Sigmoid colon (tissue), 7 donors: ENCODE results near the gene PHC2. TPM values are rescaled to one million over a fixed set of nuclear protein-coding genes. Genes with fewer than 3 reads are reported as not detected.

Source experiments
- DNase-seq: peaks from one replicate; pipeline ENCODE4 v3.0.0-alpha.2; 2019
- H3K27ac ChIP-seq, 4 donors: fragments of 200-600 bp; sonication (generic); one replicate each; pipeline ENCODE4 v1.5.1; 2016 to 2019; ENCODE audit warnings: mild to moderate bottlenecking in 1 of 4
- H3K27me3 ChIP-seq, 3 donors: fragments of 200-600 bp; sonication (generic); one replicate each; pipeline ENCODE4 v1.5.1; 2019; ENCODE audit warnings: mild to moderate bottlenecking in 1 of 3
- H3K36me3 ChIP-seq, 4 donors: fragments of 200-600 bp; sonication (generic); one replicate each; pipeline ENCODE4 v1.5.1; 2016 to 2019
- H3K4me1 ChIP-seq, 4 donors: fragments of 200-600 bp; sonication (generic); one replicate each; pipeline ENCODE4 v1.5.1; 2017 to 2019
- H3K4me3 ChIP-seq, 4 donors: fragments of 200-600 bp; sonication (generic); one replicate each; pipeline ENCODE4 v1.5.1; 2017 to 2019; ENCODE audit warnings: mild to moderate bottlenecking in 2 of 4, moderate library complexity in 1 of 4
- H3K9me3 ChIP-seq, 4 donors: fragments of 200-600 bp in 3 of 4; sonication (generic) in 3 of 4; one replicate each; pipeline versions ENCODE4 v1.5.1 to v1.6.1; 2013 to 2019
- CTCF ChIP-seq, 4 experiments: fragments of 450-650 bp in 3 of 4; fragments of 200-600 bp in 1 of 4; IDR thresholded peaks; one replicate each; pipeline ENCODE4 v1.5.1; 2016 to 2019; ENCODE audit warnings: antibody characterized with exemption in 4 of 4, mild to moderate bottlenecking in 3 of 4, moderate library complexity in 2 of 4
- EP300 ChIP-seq, 4 donors: sonication (generic); formaldehyde crosslinking; IDR thresholded peaks; one replicate each; pipeline ENCODE4 v1.6.1; 2017; ENCODE audit warnings: antibody characterized with exemption in 4 of 4
- POLR2A ChIP-seq, 2 donors: fragments of 450-650 bp; IDR thresholded peaks; one replicate each; pipeline ENCODE4 v1.6.1; 2016; ENCODE audit warnings: antibody characterized with exemption in 2 of 2, mild to moderate bottlenecking in 2 of 2, moderate library complexity in 2 of 2
- POLR2AphosphoS5 ChIP-seq, 4 donors: sonication (generic); formaldehyde crosslinking; IDR thresholded peaks; one replicate each; pipeline ENCODE4 v1.6.1; 2017; ENCODE audit warnings: antibody characterized with exemption in 4 of 4
- WGBS, 2 donors: extraction: QIAGEN DNeasy Blood & Tissue Kit; methylation state at CpG; one replicate each; pipeline ENCODE4 v1.1.7; 2013; 5-methylcytosine and 5-hydroxymethylcytosine counted together
- intact Hi-C: fragments of 100-400 bp; cut with DNase I; formaldehyde crosslinking; loops from one replicate; pipeline ENCODE4 v1.15.1; 2023
- polyA plus RNA-seq, 3 donors: library from polyadenylated mRNA; stranded (reverse); fragments of 200-250 nt; gene quantifications; one replicate each; pipeline ENCODE4 v1.2.3, GENCODE V29; 2013
- total RNA-seq, 4 donors: library from RNA; depleted of rRNA; stranded (reverse); fragments of >200 nt; gene quantifications; one replicate each; pipeline ENCODE4 v1.1.0, GENCODE V29; 2016
- donor health status: healthy with polysubstance abuse.
- donor health status: Bipolar disorder and iron deficiency.
- donor health status: healthy.

Gene PHC2
- total and polyA plus RNA-seq, 7 donors = 56.2 to 199 (median 96.3) TPM

- no peak overlapping the region for H3K4me3 ChIP-seq
- H3K9me3 ChIP-seq = no peaks in the 10 kb centered on the region
- 89 to 93% methylated on average over 22 of the region's 22 CpGs for WGBS, 2 donors
- H3K36me3 ChIP-seq = peaks cover 54 to 76% (median 68%) of the 10 kb centered on the region in 4 donors
- TF ChIP-seq CTCF (IDR thresholded peaks at IDR 0.05) (no peak), POLR2AphosphoS5 (IDR thresholded peaks at IDR 0.05) (no peak), POLR2A (IDR thresholded peaks at IDR 0.05) (no peak), EP300 (IDR thresholded peaks at IDR 0.05) (no peak)
- H3K27ac ChIP-seq = peak overlapping the region in 3 of 4 donors; percentile 11 to 100 (median 21)
- peaks cover 0 to 42% (median 32%) of the 10 kb centered on the region in 4 donors for H3K4me1 ChIP-seq
- no peaks in the 10 kb centered on the region for H3K27me3 ChIP-seq
- peak; percentile 67 for DNase-seq
- intact Hi-C loops = no loop called here
Observed at GRCh38 chr1:33324677-33325575, 106.0 kb downstream of the PHC2 start.

- peak in 1 of 4 donors; percentile 30 for TF ChIP-seq POLR2AphosphoS5 (IDR thresholded peaks at IDR 0.05)
- TF ChIP-seq EP300 (IDR thresholded peaks at IDR 0.05) = no peak
- TF ChIP-seq POLR2A (IDR thresholded peaks at IDR 0.05) = no peak
- no peaks in the 10 kb centered on the region for H3K27me3 ChIP-seq
- peaks cover 43 to 66% (median 58%) of the 10 kb centered on the region in 4 donors for H3K36me3 ChIP-seq
- H3K9me3 ChIP-seq = no peaks in the 10 kb centered on the region
- intact Hi-C loops = no loop called here
- no peak overlapping the region for H3K4me3 ChIP-seq
- WGBS, 2 donors = 84 to 94% methylated on average over 14 of the region's 14 CpGs
- peaks cover 0 to 42% (median 25%) of the 10 kb centered on the region in 4 donors for H3K4me1 ChIP-seq
- H3K27ac ChIP-seq = peak overlapping the region in 3 of 4 donors; percentile 11 to 41 (median 21)
- DNase-seq = peak; percentile 64
Observed at GRCh38 chr1:33323663-33324477, 107.0 kb downstream of the PHC2 start.

GRCh38 chr1:33322870-33323585 lies 107.9 kb downstream of the PHC2 start:
- WGBS, 2 donors = 86 to 89% methylated on average over 10 of the region's 10 CpGs
- DNase-seq = peak; percentile 46
- H3K9me3 ChIP-seq = no peaks in the 10 kb centered on the region
- intact Hi-C loops = no loop called here
- H3K4me3 ChIP-seq = no peak overlapping the region
- no peak overlapping the region for H3K27ac ChIP-seq
- peaks cover 36 to 57% (median 52%) of the 10 kb centered on the region in 4 donors for H3K36me3 ChIP-seq
- peaks cover 0 to 34% (median 17%) of the 10 kb centered on the region in 4 donors for H3K4me1 ChIP-seq
- no peaks in the 10 kb centered on the region for H3K27me3 ChIP-seq
- TF ChIP-seq CTCF (IDR thresholded peaks at IDR 0.05) (no peak), EP300 (IDR thresholded peaks at IDR 0.05) (no peak), POLR2A (IDR thresholded peaks at IDR 0.05) (no peak), POLR2AphosphoS5 (IDR thresholded peaks at IDR 0.05) (peak in 1 of 4 donors; percentile 17)

GRCh38 chr1:33322109-33322508 lies 108.8 kb downstream of the PHC2 start:
- DNase-seq = peak; percentile 53
- peaks cover 33 to 50% (median 47%) of the 10 kb centered on the region in 4 donors for H3K36me3 ChIP-seq
- intact Hi-C loops = no loop called here
- H3K27me3 ChIP-seq = no peaks in the 10 kb centered on the region
- WGBS, 2 donors = 91 to 92% methylated on average over 6 of the region's 6 CpGs
- no peaks in the 10 kb centered on the region for H3K9me3 ChIP-seq
- peaks cover 0 to 25% (median 9%) of the 10 kb centered on the region in 4 donors for H3K4me1 ChIP-seq
- no peak overlapping the region for H3K27ac ChIP-seq
- no peak overlapping the region for H3K4me3 ChIP-seq
- TF ChIP-seq POLR2A (IDR thresholded peaks at IDR 0.05) (no peak), POLR2AphosphoS5 (IDR thresholded peaks at IDR 0.05) (no peak), CTCF (IDR thresholded peaks at IDR 0.05) (no peak), EP300 (IDR thresholded peaks at IDR 0.05) (no peak)
